OCI-LY3 (cell line): Measurements from ENCODE around the gene ESPN.

ENCODE experiments used
- EZH2phosphoT487 ChIP-seq: fragments of 200-600 bp; shearing (Covaris generic); IDR thresholded peaks from 2 replicates; pipeline ENCODE4 v1.6.1; 2018; ENCODE audit warnings: antibody characterized with exemption, mixed run types, low read depth
- TF ChIP-seq, protein P1 (sequence below): fragments of 200-600, 300-600 bp; sonication (generic); IDR thresholded peaks from 2 replicates; pipeline ENCODE4 v1.5.1; 2014; ENCODE audit warnings: antibody characterized with exemption, low read length, low read depth

DNA sequence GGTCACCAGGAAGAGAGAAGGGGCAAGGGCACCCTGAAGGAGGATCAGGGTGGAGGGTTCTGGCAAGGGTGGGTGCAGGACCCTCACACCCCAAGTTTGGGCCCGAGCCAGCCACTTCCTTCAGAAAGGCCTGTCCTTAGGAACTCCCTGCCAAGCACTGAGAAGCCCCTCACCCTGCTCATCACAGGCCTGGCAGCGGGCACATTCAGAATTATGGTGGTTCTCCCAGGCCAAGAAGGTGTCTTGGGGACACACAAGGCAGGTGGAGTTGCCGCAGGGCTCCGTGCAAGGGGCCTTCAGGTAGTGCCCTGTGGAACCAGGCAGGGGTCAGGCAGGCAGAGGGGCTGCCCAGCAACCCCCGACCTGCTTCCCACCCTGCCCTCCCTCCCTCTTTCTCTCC is 40.3 kb downstream of the ESPN start:
- TF ChIP-seq, protein P1, sequence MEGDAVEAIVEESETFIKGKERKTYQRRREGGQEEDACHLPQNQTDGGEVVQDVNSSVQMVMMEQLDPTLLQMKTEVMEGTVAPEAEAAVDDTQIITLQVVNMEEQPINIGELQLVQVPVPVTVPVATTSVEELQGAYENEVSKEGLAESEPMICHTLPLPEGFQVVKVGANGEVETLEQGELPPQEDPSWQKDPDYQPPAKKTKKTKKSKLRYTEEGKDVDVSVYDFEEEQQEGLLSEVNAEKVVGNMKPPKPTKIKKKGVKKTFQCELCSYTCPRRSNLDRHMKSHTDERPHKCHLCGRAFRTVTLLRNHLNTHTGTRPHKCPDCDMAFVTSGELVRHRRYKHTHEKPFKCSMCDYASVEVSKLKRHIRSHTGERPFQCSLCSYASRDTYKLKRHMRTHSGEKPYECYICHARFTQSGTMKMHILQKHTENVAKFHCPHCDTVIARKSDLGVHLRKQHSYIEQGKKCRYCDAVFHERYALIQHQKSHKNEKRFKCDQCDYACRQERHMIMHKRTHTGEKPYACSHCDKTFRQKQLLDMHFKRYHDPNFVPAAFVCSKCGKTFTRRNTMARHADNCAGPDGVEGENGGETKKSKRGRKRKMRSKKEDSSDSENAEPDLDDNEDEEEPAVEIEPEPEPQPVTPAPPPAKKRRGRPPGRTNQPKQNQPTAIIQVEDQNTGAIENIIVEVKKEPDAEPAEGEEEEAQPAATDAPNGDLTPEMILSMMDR = no peak
- TF ChIP-seq EZH2phosphoT487 = no peak
